ENCODE measurements around the gene ZFHX3.
A peak's percentile ranks its signal among the peaks of the same experiment; 100 is the strongest.
"Not testable (repeated sequence)": the region's sequence is repeated elsewhere in the genome, so short reads cannot be mapped to it uniquely, and the experiment has no call there.

ZFHX3 gene

DNA sequence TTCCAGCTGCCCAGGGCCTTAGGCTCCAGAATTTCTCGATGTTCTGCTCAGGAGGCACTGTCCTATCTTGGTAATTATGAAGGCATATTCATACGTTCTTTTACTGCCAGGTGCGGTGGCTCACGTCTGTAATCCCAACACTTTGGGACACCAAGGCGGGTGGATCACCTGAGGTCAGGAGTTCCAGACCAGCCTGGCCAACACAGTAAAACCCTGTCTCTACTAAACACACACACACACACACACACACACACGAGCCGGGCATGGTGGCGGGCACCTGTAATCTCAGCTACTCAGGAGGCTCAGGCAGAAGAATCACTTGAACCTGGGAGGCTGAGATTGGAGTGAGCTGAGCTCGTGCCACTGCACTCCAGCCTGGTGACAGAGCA lies 52.1 kb downstream of the ZFHX3 start:
- not testable (repeated sequence) for DNase-seq

DNA sequence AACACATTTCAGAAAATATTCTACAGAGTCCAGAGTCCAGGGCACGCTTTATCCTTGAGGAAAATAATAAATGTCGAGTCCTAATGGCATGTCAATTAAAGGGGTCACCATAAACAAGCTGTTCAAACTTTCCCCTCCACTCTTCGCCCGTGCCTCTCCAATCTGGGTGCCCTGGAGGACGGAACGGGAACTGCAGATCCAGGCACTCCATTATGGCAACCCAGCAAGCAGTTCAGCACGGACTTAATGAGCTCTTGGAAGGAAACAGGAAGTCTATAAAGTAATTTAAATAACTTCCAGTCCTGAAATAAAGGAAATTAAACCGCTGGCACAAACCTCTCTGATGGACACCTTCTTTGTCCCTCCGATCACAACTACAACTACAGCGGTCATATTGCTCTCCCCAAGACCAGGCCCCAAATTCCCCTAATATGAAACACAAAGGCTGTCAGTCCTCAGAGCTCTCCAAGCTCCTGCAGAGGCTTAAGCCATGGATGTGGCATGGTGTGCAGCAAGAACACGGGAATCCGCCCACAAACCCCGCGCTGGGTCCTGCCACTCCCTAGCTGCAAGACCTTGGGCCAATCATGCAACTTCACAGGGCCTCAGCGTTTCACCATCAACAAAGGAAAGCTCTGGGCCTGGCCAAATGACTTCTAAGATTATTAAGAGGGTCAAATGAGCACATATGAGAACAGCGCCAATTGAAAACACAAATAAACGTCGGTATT lies 52.6 kb downstream of the ZFHX3 start:
- DNase-seq, result peak; percentile 58

DNA sequence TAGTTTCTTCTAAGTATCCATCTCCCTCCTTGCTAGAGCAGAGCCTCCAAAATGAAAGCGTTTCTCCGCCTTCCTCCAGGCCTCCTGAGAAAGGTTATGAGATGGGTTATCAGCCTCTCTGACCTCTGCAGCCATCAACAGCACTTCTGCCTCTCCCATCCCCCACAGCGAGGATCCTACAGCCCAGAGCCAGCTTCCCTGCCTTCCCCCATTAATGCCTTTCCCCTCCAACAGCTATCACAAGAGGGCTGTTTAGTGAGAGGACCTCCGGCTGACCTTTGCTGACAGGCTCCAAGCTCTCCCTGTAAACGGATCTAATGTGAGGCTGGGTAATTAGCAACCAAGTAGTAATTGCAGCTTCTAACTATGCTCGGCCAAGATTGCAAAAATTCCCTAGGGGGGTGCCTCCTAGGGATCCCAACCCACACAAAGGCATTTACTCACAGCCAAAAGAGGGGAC lies 55.8 kb downstream of the ZFHX3 start:
- peak; percentile 52 for DNase-seq

DNA sequence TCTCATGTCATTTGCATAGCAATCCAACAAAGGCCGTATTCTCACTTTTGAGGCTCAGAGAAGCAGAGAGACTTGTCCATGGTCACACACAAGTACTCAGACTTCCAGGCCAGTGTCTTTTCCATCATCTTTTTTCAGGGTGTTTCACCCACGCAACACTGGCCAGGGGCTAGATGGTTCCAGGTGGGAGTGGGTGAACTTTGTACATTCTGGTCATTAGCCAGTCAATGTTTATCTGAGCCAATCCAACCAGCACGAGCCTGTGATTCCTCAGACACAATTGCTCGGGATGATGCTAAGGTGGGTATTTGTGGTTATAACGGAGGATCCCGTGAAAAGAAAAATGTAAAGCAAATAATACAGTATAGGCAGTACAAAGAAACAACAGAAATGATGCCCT lies 56.3 kb downstream of the ZFHX3 start:
- no peak for DNase-seq

DNA sequence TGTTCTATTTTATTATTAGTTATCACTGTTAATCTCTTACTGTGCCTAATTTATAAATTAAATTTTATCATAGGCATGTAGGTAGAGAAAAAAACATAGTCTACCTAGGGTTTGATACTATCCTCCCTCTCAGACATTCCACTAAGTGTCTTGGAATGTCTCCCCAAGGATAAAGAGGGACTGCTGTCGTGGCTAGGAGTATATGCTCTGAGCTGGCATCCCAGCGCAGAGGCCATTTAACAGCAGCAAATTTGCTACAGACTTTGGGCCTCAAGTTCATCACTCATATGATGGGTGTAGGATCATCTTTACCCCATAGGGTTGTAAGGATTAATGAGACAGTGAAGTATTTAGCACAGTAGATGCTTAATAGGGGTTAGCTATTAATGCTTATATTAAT lies 56.7 kb downstream of the ZFHX3 start:
- no peak for DNase-seq

DNA sequence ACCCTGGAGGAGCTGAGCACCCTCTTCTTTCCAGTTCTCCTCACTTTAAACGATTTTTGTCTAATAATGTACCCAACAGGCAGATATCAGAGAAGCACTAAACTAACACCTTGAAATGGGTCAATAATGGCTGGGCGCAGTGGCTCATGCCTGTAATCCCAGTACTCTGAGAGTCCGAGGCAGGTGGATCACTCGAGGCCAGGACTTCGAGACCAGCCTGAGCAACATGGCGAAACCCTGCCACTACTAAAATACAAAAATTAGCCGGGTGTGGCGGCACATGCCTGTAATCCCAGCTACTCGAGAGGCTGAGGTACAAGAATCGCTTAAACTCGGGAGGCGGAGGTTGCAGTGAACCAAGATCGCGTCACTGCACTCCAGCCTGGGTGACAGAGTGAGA lies 57.4 kb downstream of the ZFHX3 start:
- DNase-seq, result no peak

DNA sequence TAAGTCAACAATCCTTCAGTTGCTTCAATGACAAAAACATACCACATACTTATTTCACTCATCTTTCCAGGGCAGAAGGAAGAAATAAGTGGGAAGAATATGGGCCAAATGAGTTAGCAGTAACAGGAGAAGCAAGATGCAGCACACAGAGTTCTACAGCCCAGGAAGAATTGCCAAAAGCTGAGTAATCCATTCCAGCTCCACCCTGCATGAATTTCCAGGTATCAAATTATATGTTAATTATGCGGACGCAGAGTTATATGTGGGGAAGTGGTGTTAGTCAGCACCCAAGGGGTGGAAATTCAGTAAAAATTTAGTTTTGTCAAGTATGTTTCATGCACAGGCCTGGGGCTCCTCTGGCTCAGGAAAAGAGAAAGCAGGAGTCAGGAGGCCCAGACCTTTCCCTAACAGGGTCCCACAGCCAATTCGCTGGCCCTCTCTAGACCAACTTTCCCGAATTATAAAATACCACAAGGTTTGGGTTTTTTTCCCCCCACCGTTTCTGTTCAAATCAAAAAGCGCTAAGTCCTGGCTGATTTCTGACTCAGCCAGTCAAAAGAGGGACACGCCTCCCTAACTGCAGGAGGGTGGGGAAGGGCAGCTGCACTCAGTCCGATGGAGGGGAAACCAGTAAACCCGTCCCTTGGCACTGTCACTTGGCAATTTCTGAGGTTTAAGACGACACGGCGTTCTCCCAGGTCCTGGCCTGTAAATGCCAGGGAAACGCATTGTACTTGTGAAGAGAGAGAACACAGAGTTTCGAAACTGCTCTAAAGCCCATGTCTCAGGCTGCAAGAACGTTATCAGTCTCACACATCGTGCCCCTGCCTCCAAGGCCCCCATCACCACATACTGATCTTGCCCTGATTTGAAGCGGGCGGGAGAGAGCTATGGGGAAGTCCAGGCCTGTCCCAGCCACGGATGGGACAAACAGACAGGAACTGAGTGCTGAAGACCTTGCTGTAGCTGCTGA lies 58.1 kb downstream of the ZFHX3 start:
- DNase-seq, result peak; percentile 47

DNA sequence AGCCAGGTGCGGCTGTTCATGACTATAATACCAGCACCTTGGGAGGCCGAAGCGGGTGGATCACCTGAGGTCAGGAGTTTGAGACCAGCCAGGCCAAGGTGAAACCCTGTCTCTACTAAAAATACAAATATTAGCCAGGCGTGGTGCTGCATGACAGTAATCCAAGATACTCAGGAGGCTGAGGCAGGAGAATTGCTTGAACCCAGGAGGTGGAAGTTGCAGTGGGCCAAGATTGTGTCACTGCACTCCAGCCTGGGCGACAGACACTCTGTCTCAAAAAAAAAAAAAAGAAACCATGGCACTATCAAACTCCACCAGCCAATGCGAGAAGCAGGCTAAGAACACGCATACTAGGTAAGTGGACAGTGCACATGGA lies 58.7 kb downstream of the ZFHX3 start:
- DNase-seq, result not testable (repeated sequence)

DNA sequence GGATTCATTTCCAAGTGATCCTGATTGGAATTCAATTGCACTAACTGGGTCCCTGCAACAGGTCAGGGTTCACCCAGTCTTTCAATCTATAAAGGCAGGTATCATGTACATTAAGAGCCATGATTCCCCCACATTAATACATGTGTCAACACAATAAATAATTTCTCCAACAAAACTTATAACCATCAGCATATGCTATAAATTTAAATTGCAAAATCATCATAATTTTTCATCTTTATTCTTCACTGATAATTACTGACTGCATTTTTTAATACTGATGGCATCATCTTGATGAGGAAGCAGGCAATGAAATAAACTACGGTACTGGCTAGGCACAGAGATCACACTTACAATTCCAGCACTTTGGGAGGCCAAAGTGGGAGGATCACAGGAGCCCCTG lies 59.4 kb downstream of the ZFHX3 start:
- DNase-seq, result no peak

DNA sequence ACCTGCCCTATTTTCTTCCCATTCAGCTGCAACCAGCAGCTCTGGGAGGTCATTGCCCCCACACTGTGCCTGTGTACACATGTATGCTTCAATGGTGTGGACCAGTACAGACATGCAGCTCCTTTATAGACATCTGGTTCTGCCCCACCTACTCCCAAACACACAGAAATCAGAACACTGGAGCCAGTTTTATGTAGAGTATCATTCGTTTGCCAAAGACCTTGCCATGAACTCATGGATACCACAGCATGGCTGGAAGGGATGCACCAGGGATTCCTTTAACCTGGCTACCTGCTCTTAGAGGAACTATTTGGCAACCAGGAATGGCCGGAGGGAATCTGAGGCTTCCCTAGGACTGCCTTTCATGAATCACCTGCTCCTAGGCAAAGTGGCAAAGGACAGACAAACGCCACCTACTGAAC lies 60.4 kb downstream of the ZFHX3 start:
- peak; percentile 83 for DNase-seq

DNA sequence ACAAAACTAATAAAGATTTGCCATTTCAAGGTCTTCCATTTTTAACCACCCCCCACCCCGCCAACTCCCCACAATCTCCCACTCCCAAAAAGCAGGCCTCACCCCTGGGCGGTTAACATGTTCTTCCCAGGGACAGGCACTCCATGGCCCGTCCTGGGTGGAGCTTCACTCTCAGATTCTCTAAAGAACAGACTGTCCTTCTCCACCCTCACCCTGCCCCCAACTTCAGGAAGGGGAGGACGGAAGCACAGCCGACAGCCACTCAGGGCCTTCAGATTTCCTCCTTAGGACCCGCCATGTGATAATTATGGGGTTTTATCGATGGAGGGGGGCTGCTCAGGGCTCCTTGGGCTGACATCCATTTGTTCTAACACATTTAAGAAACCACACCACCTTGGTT lies 61.9 kb downstream of the ZFHX3 start:
- peak; percentile 21 for DNase-seq

DNA sequence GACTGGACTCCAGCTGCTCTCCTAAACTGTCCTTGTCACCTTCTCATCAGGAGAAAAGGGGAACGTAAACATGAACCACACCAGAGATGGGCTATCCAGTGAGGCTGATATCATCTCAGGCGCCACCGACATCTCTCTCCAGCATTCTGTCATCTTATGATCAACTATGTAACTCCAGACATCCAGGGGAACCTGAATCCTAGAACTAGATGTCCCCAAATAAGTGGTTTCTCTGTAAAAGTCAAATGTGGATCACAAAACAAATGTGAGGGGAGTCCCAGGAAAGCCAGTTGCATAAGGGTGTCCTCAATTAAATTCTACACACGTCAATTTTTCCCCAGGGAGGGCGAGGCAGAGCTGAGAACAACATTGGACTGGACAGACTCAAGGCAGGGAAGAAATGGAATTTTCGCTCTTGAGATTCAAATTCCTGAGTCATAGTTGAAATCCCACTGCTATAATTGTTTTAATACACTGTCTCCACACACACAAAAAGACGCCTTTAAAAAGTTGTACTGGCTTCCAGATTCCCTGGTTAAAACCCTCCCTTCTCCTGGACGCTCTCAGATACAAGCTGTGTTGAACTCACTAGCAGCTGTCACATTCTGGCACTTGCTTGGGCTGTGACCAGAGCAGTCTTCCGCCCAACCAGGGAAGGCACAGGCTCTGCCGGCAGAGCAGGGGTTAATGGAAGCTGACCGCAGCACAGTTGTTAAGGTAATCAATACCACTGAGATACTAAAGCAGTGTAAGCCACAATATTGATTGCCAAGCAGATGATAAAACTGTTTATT lies 62.6 kb downstream of the ZFHX3 start:
- peak; percentile 21 for DNase-seq

DNA sequence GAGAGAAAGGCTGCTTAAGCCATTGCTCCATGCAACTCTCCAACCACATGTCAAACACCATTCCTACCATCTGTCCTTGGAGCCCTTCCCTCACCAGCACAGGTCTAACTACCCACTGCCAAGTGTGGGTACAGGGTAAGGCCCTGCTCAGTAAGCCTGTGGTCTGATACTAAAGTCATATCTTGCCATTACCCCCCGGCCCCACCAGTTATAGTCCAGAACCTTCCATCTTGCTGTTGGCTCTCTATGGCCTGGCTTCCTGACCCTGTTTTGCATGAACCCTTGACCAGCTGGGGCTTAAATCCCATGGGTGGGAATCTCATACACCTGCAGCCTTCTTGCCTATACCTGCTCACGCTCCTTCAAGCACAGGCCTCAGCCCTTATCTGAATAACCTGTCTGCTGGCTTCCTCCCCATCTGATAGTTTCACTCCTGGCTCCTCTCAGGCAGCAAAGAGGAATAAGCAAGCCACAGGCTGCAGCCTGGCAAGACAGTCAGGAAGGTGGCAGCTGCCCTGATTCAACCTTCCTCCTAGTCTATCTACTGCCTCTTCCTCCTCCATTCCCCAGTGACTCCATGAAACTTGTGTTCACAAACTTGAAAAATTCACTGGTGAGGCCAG lies 64.1 kb downstream of the ZFHX3 start:
- no peak for DNase-seq

DNA sequence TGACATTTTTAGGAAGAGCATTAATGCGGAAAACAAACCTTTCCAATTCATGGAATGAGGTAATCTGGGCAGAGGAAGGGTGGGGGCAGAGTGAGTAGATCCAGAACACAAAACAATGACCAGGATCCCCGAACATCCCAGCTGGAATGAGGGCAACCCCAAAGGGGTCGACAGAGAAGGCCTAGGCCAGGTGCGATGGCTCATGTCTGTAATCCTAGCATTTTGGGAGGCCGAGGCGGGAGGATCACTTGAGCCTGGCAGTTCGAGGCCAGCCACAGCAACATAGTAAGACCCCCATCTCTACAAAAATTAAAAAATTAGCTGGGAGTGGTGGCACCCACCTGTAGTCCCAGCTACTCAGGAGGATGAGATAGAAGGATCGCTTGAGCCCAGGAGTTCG lies 64.7 kb downstream of the ZFHX3 start:
- DNase-seq, result no peak

DNA sequence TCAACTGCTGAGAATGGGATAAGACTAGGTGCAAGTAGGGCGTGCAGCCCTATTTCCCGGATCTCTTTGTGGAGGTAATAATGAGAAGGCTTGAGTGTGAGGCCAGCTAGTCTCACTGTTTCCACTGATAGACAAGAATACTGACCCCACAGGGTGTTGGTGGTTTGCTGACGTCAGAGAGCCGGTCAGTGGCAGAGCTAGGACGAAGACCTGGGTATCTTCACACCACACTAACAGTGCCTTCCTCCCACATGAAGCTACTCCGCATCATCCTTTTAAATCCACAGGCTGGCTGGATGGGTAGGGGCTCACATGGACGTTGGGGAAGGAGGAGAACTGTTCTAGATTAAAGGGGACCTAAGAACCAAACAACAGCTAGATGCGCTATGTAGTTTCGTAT lies 68.0 kb downstream of the ZFHX3 start:
- no peak for DNase-seq

DNA sequence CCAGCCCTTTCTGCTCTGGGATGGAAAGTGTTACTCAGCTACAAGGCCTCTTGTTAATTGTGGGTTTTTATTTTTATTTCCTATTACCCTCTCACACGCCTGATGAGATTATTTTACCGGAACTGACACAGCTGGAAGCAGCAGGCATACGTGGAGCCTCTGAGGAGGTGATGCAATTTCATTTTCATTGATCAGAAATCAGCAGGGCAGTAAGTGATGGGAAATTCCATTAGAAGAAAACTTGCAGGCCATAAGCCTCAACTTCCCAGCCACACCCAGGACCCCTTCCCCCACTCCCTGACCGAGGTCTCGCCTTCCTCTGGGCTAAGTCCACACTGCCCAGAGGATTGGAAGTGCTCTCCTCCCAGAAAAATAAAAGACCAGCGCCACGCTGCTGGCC lies 69.7 kb downstream of the ZFHX3 start:
- no peak for DNase-seq

DNA sequence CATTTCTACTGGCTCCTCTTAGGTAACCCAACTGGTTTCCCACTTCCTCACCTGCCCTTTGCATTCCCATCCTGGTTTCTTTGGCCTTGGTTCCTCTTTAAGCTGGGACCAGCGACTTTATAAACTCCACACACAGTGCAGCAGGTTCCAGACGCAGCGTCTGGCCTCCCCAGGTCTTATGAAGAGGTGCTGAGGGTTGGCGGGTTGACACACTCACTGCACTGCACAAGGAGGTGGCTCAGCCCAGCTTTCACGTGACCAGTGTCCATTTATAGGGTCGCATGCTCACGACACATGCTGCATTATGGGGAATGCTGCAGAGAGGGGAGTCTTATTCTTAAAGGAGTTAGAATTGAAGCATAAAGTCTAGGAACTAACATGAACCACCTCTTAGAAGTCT lies 70.8 kb downstream of the ZFHX3 start:
- no peak for DNase-seq

DNA sequence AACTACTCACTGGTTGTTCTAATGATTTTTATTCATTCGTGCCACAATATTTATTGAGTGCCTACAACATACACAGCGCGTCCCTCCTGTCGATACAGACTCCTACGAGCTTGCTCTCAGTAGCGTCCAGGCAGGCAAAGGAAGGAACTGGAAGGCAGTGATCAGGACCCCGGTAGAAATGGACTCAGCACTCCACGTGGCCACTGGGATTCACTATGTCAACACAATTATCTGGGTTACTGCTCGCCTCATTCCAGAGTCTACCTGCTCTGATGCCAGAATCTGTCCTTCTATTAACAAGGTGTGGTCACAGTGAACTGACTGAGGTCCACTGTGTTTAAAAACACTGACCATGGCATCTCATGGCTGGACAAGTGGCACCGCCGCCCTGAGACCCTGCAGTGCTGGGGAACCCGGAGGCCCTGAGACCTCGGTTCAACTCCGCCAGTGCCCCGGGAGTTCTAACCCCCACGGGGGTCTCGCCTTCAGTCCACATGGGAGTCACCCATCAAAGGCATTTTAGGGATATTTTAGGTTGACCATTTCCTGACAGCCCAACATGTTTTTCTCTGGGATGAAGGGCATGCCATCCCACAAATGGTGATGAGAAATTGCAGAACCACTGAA lies 71.4 kb downstream of the ZFHX3 start:
- no peak for DNase-seq

DNA sequence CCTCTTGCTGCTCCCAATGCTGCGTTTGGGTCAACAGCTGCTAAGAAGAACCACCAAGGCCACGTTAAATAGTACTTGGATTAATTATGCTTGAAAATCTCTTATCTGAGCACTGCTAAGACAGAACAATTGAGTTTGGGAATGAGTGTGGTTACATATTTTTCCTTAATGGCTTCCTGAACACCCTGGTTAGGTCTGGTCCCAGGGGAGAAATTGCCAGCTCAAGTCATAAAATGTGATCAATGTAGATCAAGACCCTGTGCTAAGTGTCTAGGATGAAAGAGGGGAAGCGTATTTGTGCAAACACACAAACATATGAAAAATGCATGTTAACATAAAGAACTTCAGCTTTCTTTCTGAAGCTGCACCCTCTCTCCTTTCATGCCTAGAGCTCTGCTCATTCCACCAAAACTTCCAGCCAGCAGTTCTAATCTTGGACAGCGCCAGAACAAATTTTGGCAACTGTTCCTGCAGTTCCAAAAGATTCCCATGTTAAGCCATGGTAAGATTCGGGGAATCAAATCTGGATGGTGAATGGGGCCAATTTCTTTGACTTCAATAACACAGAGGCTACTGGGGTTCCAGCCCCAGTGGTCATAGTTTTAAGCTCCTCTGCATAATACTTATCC lies 72.0 kb downstream of the ZFHX3 start:
- DNase-seq, result peak; percentile 2

DNA sequence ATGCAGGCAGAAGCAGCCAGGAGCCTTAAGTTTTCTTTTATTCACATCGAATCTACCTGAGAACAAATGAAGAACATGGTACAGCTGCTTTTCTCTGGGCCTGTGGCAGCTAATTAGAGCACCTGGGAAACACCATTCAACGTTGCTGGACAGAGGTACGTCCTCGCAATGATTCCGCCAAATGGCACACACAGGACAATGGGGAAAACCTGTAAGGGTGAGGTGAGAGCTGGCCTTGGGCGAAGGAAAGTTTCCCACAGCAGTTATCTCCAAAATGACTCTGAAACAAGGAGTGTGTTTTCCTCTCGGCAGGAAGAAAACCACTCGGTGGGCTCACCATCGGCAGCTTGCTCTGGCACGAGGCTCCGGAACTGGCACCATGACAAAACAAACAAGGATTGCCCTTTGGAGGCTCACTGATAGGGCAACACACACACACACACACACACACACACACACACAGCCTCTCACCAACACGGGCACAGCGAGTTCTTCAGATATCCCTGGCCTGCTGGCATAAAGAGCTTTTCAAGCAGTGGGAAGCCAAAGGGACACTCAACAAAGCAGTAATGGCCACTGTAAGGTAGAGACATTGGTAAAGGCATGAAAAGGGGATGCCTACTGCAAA lies 73.7 kb downstream of the ZFHX3 start:
- peak; percentile 25 for DNase-seq

DNA sequence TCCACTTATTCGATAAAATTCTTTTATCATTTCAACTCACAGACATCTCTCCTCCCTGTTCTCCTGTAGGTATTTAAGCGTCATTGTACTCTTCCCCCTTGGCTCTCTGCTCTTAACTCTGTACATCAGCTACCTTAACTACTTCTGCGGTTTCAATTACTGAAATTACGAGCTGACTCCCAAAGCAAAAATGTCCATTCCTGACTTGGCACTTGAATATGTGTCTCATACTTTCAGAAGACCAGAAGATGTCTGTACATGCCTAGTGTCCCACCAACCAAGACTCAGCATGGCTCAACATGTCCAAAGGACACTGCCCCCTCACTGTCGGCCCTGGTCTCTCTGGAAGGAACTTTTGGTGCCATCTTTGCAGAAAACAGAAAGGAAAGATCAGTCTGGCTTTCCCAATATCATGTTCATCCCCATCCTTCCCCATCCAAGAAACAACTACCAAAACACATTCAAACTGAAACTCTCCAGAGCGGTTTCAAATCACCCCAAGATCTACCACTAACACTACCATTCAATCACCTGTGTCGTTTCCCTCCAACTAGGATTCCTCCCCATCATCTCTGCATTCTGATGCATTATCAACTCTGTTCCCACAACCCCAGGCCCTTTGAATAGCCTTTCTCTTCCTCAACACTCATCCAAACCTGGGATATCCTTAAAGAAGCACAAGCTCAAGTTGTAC lies 74.9 kb downstream of the ZFHX3 start:
- no peak for DNase-seq

Data from NCI-H69 (cell line).